Left forelimb (tissue), 1 donor: ENCODE data around the gene AVPR2.

ENCODE experiments used
- DNase-seq: peaks from one replicate; pipeline ENCODE4 v3.0.0-alpha.2; 2018; ENCODE audit warnings: low spot score

AVPR2 gene

DNA sequence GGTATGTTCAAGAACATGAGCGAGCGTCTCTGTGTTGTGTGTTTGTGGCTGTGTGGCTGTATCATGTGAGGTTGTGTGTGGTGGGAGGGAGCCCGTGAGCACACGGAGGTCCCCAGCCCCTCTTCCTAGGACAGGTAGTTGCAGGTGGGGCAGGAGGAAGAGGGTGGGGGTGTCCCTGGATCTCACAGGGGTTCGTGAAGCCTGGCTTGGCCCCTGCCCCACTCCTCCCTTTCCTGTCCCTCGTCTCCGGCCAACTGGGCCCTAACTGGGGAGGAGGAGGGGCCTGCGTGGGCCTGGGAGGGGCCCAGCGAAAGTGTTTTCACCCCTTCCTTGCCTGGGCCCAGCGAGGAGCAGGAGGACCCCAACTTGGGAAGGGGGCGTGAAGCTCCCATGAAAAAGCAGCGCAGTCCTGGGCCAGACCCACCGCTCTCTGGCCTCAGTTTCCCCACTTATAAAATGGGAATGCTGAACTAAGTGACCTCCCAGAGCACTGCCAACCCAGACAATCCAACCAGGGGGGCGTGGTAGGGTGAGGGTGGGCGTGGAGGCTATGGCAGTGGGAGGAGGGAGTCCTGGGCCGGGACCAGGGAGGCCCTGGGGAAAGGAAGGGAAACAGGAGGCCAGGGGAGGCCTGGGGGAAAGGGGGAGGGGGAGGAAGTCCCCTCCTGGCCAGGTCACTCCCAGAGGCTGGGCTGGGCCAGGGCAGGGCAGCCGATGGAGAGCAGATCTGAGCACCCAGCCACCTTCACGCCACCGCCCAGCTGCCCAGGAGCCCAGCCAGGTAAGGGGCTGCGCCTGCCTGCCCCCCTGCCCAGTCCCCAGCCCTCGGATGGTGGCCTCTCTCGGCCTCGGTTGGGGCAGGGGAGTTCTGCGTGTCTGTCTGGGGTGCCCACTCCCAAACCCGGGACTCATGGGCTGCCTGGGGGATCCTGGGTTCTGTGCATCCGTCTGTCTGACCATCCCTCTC is at the start of gene AVPR2:
Gene AVPR2, plus strand, starts transcription at position 683 of the 967 bp plus-strand sequence. CDS start 473 bp downstream, outside the sequence.
- DNase-seq, result no peak

DNA sequence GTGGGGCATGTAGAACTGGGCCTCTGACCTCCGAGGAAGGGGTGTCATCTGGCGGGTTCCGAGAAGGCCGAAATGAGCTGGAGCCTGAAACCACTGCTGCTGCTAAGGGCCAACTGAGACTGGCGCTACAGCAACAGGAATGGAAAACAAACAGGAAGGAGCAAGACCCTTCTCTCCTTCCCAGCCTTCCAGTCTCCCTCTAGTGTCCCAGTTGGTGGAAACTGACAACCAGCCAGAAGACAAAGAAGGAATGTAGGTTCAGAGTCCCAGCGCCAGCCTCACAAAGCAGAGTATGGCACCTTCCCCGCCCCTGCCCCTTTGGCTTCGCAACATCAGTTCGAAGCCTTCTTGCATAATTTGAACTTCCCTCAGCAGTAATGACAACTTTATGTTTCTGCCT is 49.8 kb upstream of the AVPR2 start:
- DNase-seq, result no peak

DNA sequence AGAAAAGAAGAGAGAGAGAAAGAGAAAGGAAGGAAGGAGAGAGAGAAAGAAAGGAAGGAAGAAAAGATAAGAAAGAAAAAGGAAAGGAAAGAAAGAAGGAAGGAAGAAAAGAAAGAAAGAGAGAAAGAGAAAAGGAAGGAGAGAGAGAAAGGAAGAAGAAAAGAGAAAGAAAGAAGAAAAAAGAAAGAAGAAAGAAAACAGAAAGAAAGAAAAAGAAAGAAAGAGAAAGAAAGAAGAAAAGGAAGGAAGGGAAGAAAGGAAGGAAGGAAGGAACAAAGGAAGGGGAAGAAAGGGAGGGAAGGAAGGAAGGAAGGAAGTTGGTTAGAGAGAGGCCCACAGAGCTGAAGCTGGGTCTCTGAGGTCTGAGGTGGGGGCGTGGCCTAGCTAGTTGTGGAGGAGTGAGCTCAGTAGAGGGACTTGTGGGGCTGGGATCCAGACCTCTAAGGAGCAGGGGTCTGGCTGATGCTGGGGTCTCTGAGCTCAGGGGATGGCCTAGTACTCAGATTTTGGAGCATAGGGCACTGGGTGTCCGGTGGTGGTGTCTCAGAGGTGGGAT is 47.0 kb upstream of the AVPR2 start:
- DNase-seq, result no peak

DNA sequence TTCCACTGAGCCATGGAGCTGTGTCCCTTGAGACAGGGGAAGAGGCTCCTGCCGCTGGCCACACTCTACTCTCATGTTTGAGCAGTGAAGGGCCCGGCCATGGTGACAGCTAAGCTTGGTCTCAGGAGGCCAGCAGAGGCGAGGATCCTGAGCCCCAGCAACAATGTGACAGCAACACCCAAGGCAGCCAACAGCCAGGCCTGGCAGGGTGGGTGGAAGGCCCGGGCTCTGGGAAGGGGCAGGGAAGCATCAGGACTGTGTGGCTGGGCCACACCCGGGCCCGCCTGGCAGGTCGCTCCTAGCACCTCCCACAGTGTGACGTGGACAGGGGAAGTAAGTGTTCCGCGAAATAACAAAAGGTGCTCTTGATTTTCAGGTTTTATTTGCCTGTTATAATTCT is 43.3 kb upstream of the AVPR2 start:
- no peak for DNase-seq

DNA sequence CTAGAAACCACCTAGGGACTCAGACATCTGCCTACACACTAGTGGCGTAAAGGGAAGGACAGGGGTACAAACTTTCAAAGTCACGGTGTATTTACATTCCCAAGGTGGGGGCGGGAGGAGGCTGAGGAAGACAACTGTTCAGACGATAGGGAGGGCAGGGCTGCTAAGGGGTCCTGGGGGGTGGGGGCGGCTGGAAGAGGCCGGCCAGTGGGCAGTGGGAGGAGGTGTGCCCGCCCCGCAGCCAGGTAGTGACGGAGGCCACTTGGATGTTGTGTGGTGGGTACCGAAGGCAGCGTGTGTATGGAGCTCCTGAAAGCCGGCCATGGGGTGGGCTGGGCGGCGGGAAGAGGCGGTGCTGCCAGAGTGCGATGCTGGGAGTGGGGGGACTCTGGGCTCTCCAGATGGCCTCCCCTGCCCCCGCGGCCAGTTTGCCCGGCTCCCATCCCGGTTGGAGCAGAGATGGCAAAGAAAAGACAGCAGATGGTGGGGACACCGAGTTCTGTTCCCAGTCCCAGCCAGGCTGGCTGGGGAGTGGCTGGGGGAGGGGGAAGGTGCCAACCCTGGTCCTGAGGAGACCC is 42.7 kb upstream of the AVPR2 start:
- DNase-seq, result no peak

- DNase-seq, result no peak
Measured at GRCh38 chrX:153862369-153863250, 41.9 kb upstream of the AVPR2 start.

DNA sequence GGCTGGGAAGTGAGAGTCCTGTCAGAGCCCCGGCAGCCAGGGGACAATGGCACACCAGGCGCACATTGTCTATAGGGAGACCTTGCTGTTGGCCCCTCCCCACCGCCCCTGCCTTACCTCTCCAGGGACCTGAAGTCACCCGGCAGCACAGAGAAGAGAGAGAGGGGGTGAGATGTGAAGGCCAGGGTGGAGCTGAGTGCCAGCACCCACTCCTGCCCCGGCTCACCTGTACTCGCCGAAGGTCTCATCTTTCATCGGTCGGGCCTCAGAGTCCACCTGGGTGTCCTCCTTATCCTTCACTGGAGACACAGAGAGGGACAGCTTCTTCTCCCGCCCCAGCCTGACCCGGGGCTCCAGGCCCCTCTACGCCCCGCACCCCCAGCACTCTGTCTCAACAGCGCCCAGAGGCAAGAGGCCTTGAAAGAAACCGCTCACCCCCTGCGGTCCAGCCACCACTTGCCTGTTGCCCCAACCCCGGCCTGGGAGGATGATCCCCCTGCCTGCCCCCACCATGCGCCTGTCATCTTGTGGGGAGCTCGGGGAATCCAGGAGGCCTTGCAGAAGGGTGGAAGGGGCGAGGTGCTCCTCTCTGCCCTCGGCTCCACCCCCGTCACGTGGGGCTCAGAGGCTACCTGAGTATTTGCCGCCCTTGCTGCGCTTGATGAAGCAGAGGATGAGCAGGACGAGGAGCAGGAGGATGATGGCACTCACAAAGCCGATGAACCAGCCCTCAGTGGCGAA is 41.1 kb upstream of the AVPR2 start:
- no peak for DNase-seq

DNA sequence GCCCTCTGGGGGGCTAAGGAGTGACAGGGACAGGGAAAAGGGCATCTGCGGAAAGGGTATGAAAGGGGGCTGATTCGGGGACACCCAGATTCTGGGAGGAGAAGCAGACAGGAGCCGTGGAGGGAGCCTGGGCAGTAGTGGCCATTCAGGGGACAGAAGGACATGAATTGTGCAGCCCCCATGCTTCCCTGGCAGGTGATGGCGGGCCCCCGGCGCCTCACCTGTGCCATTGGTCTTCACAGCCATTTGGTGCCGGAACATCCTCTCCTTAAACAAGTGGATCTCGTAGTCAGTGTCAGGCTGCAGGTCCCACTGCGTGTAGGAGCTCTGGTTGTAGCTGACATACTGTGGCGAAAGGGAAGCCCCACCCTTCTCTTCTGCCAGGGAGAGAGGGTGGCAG is 40.4 kb upstream of the AVPR2 start:
- no peak for DNase-seq

DNA sequence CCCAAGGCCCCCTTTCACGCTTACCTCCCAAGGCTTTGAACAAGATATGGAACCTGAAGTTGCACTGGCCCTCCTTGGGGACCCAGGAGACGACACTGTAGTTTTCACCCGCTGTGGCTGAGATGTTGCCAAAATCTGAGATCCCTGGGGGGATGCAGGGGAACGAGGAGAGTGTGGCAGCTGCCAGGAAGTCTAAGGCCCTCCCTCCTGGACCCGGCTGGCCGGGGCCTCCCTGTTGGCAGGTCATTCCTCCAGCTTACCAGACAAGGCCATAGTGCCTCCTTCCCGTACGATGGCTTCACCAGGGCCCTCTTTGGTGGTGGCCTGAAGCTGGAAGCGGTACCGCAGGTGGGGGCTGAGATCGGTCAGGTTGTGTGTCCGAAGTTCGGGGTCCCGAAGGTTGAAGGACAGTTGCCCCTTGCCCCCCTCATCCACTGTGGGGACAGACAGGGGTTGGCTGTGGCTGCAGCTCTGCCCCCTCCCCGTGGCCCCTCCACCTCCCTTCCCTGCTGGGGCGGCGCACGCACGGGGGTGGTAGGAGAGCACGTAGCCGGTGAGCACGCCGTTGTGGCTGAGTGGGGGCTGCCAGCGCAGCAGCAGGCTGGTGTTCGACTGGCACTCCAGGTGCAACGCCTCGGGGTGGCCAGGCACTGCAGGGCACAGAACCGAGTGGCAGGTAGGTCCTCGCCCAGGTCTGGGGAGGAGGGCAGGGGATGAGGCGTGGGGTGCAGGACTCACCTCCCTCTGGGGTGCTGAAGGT is 39.7 kb upstream of the AVPR2 start:
- no peak for DNase-seq

GRCh38 chrX:153865321-153865580 is 39.2 kb upstream of the AVPR2 start:
- DNase-seq, result no peak

DNA sequence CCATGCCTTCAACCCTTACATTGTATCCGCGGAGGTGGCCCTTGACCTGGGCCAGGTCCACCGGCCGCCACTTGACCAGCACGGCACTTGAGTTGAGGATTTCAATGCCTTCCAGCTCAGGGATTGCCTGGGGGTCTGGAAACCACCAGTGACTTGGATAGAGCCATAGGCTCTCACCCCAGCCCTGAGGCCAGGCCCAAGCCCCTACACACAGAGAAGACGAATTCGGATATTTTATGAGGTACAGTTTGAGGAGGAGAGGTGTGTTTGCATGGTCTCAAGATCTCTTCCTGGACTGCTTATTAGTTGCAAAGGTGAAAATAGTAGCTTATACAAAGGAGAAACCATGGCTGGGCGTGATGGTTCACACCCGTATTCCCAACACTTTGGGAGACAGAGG is 38.8 kb upstream of the AVPR2 start:
- DNase-seq, result no peak

GRCh38 chrX:153866302-153867019 is 38.0 kb upstream of the AVPR2 start:
- DNase-seq, result no peak

DNA sequence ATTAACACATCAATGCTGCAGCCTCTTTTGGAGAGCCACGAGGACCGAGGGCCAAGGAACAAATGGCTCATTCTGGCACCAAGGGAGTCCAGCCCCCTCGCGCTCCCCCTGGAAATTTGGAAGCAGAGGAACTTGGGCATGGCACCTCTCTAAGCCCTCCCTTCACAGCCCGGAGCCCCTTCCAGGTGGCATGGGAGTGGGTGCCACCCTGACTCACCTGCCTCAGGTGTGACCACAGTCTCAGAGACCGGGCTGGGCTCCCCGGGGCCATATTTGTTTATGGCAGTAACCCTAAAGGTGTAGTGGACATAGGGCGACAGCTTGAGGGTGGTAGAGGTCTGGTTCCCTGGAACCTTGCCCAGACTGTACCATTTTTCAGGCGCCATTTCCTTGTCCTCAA is 37.3 kb upstream of the AVPR2 start:
- no peak for DNase-seq

DNA sequence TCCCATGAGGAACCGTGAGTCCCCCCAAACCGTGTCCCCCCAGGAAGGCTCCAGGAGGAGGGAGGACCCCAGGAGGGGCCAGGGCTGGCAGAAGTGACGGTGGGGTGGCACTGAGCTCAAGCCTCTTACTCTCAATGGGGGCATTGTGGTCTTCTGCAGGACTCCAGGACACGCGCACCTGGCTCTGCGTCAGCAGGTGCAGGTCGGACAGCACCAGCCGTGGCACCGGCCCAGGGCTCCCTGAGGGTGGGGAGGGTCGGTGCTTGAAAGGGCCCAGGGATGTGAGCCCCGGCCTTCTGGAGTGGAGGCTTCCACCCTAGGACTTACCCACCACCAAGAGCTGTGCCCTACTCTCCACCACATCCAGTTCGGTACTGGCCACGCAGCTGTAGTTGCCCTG is 36.8 kb upstream of the AVPR2 start:
- DNase-seq, result no peak

- no peak for DNase-seq
Measured at GRCh38 chrX:153868576-153869472, 35.6 kb upstream of the AVPR2 start.

- DNase-seq, result no peak
Measured at GRCh38 chrX:153869473-153870287, 34.8 kb upstream of the AVPR2 start.

DNA sequence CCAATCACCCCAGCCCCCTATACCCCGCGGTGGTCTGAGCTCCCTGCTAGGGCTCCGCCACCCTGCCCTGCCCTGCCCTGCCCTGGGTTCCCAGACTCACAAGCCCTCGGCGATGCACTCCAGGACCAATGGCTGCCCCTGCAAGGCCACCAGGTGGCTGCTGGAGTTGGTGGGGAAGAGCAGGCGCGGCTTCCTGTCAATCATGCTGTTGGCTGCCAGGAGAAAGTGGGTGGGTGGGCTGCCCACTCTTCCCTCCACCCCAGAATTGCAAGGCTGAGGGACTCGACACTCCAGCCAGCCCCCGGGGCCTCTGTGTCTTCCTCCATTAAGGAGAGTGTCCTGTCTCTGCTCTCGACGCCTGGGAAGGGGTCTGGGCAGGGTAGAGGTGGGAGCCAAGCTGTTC is 34.2 kb upstream of the AVPR2 start:
- DNase-seq, result no peak

DNA sequence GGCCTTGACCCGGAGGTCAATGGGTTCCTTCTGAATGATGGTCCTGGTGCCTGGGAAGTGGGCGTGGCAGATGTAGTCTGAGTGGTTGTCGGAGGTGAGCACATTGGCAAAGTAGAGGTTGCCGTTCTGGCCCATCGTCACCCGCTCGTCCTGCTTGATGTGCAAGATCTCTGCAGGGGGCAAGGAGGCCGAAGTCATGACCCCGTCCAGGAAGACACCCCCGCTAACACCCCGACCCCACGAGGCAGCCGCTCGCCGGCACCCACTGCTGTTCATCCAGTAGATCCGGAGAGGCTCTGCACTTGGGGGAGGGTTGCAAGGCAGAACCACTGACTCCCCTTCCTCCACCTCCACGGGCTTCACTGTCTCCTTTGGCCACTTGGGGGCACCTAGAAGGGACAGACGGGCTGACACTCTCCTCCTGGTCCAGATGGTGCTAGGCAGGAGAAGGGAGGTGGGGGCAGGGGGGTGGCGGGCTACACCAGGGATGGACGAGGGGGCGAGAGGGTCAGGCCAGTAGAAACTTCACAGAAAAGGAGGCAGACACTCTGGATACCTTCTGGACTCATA is 33.6 kb upstream of the AVPR2 start:
- DNase-seq, result no peak
